GM13977 (cell line): ENCODE data around the gene CHRM3.

Experiments
- DNase-seq: peaks from one replicate; pipeline ENCODE4 v3.0.0; 2012; ENCODE audit warnings: low spot score
- CTCF ChIP-seq: IDR thresholded peaks from 2 replicates; pipeline ENCODE4 v1.5.1; 2012; ENCODE audit warnings: mild to moderate bottlenecking, control low read depth; ENCODE audit not compliant: insufficient read depth; ENCODE audit errors: extremely low read depth, missing control alignments
- in situ Hi-C: fragments of 300-500 bp; cut with MboI; formaldehyde crosslinking; loops from one replicate; pipeline ENCODE4 v1.12.0; 2022; ENCODE audit warnings: low sequenced_read_pairs, low pct_unique_long_range_greater_than_20kb, mixed read lengths, inconsistent platforms; ENCODE audit not compliant: unreplicated experiment

CHRM3 gene

GRCh38 chr1:239434181-239434580, 47.8 kb downstream of the CHRM3 start:
- DNase-seq = no peak
- in situ Hi-C loops = no loop called here
- no peak for TF ChIP-seq CTCF
